Measurements from ENCODE around the gene PTPN14.

Gene PTPN14

GRCh38 chr1:214449371-214449770 lies 102.0 kb downstream of the PTPN14 start:
- no peak for DNase-seq

DNA sequence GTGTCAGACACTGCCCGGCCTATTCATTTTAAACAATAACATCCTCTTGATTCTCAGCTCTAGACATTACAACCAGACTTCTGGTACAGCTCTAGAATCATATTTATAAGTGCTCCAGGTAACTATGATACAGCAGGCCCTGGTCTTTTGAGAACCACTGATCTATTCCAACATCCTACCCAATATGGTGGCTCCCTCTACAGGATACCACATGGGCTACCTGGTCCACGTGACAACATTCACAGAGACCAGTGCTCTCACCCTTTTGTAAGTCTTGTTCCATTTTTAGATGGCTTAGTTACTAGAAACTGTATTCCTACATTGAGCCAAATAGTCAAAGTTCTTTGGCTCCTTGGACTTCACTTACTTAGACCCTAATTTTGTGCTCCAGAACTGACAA lies 102.9 kb downstream of the PTPN14 start:
- DNase-seq, result no peak

DNA sequence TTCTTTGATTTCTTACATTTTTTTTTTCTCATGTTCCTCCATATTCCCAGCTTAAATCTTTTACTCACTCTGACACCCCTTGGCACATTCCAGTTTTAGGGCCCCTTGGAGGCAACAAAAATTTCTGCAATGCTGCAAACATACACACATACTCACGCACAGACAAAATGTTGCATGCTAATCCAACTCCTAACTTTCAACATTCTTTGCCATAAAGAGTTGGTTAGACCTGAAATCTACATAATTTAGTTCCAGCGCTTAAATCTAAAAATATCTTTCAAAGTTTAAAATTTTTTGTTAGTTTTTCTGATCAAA lies 103.9 kb downstream of the PTPN14 start:
- no peak for DNase-seq

- DNase-seq, result no peak
These were observed 104.4 kb downstream of the PTPN14 start for GRCh38 chr1:214446772-214447556.

DNA sequence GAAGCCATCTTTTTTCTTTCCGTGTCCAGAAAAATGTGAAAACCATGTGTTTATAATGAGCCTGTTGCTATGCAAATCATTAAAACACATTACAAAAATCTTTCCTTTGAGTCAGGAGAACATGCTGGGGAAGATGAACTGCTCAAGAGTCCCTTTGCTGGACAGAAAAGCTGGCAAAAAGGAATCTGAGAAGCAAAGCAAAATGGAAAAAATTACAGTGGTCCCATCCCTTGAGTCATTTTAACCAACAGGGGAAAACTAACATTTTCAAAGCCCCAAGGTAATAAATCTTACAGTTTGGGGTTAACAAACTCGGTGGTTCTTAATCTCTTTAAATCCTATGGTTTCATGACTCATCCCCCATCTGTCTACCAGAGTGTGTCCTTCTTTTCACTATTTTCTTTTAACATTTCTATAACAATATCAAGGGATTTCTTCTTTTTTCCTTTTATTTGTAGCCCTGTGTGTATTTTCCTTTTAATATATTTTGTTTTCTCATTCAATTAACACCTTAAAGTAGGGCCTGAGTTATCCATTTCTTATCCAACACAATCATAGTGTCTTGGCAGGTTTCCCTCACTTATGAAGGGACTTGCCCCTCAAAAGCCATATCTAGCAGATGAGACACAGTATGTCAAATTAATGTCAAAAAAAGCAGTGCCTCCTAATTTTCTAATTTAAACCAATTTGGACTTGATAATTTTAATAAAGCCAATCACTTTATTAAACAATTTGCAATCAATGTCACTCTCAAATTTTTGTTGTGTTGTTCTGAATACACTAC lies 105.4 kb downstream of the PTPN14 start:
- DNase-seq, result no peak

DNA sequence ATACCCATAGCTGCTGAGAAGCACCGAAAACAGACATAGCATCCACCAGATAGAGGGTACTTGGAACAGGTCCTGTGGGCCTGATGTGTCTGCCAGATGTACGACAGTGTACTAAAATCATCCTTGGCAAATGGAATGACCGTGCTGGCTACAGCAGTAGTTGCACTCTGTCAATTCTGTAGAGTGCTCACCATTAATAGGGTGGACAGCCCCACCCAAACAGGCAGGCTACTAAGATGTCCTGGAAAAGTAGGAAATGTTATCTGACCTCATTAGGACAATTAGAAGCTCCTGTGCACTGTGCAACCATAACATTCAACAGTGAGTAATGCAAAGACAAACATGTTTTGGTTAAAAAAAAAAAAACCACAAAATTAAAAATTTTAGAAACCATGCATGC lies 106.2 kb downstream of the PTPN14 start:
- DNase-seq, result no peak

DNA sequence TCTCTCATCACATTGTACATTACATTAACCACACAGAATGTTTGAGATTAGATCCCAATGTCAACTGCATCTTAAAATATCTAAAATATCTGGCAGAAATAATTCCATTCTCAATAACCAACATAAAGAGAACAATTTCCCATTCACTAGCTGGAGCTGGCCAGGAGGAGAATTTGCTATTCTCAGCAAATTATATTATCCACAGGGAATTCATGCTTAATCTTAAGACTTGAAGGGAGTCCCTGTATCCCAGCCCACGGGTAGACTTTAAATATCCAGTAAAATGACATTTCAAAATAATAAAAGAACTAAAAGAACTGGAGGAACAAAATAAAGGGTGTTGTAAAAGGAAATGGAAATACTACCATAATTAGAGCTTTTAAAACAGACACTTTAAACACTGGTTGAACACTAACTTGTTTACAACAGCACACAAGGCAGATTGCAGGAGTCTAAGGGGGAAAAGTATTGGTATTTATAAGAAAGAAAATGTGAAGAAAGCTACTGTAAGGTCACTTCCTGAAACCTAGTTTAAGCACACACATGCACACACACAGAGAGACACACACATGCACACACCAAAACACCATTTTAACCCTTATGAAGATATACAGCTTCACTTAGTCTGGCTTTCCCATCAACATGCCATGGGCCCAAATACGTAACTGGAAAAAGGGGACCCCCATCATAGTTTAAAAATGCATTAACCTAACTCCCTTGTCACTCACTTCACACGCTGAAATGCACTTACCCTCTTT lies 107.0 kb downstream of the PTPN14 start:
- DNase-seq, result no peak

- no peak for DNase-seq
These were observed 110.3 kb downstream of the PTPN14 start for GRCh38 chr1:214441119-214441518.

- no peak for DNase-seq
These were observed 111.0 kb downstream of the PTPN14 start for GRCh38 chr1:214440219-214440965.

DNA sequence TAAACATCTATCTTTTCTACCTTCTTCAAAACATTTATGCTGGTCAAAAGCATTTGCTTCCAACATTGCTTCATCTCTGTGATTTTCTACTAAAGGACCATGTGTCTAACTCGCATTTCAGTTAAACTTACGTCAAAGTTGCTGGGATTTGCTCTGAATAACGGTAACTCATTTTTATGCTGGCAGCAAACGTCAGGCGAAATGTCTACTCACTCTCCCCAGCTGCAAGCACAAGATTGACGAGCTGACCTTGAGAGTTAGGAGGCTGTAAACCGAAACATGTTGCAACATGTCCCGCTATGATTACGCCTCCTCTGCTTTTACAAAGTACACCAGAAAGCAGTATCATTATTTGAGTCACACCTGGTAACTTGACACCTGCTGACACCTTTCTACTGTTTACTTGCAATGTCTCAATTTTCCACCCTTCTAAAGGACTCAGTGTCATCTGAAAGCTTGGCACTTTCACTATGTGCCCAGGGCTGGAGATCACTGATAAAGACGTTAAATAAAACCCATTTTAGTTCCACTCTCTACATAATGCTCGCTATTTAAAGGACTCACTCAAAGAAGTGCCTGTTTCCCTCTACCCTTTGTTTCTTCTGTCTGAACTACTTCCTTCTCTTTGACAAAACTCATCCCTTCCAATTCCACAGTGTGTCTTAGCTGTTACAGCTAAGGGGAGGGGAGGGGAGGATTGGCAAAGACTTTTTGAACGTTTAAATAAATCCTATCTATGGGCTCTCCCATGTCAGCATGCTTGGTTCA lies 111.9 kb downstream of the PTPN14 start:
- peak; percentile 36 for DNase-seq

- no peak for DNase-seq
These were observed 112.9 kb downstream of the PTPN14 start for GRCh38 chr1:214438530-214438929.

GRCh38 chr1:214438075-214438474 lies 113.3 kb downstream of the PTPN14 start:
- no peak for DNase-seq

DNA sequence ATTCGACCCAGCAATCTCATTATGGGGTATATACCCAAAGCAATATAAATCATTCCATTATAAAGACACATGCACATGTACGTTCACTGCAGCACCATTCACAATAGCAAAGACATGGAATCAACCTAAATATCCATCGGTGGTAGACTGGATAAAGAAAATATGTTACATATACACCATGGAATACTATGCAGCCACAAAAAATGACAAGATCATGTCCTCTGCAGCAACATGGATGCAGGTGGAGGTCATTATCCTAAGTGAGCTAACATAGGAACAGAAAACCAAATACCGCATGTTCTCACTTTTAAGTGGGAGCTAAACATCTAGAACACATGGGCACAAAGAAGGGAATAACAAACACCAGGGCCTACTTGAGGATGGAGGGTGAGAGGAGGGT lies 115.5 kb downstream of the PTPN14 start:
- no peak for DNase-seq

GRCh38 chr1:214432245-214432644 lies 119.2 kb downstream of the PTPN14 start:
- DNase-seq, result no peak

GRCh38 chr1:214429951-214430770 lies 121.2 kb downstream of the PTPN14 start:
- DNase-seq, result no peak

DNA sequence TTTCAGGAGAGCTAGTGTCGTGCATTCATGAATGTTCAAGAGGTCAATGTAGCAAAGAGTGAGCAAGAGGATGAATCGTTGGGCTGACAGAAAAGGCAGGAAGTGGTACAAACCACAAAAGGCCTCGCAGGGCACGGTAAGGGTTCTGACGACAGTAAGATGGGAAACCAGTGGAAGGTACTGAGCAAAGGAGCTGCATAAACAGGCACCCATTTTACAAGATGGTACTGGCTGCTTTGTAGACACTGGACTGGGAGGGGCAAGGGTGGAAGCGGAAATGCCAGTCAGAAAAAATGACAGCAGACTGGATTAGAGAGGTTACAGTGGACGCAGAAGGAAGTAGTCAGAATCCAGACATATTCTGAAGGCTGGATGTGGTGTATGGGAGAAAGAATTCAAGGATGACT lies 123.5 kb downstream of the PTPN14 start:
- peak; percentile 61 for DNase-seq

DNA sequence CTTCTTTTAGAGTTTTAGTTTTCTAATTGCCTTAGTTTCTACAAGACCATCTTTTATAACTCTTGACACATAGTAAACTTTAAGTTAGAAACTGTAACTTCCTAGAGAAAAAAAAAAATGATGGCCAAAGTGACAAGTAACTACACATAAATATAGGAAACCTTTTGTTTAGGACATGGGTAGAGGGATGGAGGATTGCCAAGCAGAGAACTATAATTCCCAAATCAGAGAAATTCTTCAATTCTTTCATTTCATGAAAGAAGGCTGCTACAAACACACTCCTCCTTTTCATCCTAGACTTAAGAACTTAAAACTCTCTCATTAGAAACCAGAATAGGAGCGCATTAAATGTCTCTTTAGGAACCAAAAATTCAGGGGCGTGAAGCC lies 125.0 kb downstream of the PTPN14 start:
- DNase-seq, result no peak

DNA sequence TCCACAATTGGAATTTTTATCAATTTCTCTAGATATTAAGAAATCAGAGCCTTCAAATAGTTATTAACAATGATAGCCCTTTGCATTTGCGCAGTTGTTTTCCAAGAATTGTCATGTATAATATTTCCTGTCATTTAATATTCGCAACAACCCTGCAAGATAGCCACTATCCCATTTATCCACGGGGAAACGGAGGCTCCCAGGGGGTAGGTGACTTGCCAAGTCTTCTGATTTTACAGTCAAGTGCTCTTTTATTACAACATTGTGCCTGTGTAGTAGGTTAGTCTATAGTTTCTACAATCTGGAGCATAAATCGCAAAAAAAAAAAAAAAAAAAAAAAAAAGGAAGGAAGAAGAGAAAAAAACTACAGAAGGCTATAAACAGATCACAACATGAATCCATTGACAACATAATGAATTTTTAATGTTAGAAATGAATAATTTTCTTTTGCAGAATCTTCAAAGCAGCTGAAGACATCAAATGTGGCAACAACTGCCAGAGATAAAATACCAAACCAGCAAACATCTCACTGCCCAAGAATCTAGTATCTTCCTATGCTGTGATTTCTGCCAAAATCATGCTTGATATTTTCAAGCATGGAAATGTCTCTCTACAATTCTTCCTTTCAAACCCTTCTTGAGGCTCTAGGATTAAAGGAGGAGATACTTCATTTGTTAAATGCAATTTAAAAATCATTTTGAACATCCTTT lies 125.5 kb downstream of the PTPN14 start:
- DNase-seq, result no peak

DNA sequence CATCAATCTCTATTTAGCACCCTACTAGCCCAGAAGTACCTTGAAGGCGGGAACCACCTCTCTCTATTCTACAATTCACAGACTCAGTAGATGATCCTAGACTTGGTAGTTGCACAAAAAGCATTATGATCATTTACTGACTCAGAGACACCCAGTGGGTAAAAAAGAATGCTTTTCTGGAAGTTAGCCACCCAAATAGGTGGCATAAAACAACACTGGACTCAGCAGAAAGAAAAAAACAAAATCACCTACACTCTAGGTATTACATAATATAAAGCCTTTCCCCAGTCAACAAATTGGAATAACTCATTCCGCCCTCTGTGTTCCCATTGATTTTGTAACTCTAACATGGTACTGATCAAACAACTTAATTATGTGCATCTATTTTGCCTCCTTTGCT lies 126.3 kb downstream of the PTPN14 start:
- no peak for DNase-seq

DNA sequence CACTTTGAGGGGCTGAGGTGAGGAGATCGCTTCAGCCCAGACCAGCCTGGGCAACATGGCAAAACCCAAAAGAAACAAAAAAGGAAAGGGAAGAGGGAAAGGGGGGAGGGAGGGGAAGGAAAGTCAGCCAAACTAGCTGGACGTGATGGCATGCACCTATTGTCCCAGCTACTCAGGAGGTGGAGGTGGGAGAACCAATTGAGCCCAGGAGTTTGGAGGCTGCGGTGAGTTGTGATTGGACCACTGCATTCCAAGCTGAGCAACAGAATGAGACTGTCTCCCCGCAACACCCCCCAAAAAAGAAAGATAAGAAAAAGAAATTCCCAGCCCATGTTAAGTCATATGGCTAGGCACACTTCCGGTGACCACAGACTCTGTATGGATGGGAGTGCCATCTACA lies 128.4 kb downstream of the PTPN14 start:
- no peak for DNase-seq
